NCI-H1417 (cell line): ENCODE measurements around the gene SMU1.

ENCODE experiments used
- DNase-seq, 3 experiments: peaks; one replicate each; lab custom pipeline; 2025; lab: John Stamatoyannopoulos, UW

SMU1 gene

DNA sequence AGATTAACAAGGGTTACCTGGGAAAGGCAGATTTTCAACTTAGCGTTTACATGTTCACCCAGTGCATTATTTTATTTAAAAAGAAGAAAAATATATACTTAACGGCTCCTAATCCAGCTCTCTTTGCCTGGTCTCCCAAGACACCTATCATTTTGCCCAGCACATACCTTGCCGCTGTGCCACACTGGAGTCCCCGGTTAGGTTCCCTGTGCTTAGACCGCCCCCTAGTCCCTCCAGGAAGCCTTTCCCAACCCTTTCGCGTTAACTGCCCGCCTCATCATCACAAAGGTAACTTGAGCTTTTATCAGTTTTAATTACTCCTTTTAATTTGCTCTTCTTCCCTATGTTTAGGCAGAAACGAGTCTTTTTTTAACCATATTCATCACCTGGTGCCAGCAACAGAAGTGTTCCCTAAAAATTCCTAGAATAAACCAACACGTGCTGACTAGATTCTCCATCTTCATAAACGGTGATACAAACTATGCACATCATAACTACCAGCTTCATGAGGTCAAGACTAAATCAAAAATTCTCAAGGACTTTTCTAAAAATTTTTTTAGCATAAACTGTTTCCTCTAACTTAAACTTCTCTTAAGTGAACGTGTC, 31.7 kb downstream of the SMU1 start:
- peak; percentile 10 to 72 (median 39) for DNase-seq

- DNase-seq, result peak; percentile 69 to 88 (median 87)
Measured at GRCh38 chr9:33044162-33044673, 32.3 kb downstream of the SMU1 start.

DNA sequence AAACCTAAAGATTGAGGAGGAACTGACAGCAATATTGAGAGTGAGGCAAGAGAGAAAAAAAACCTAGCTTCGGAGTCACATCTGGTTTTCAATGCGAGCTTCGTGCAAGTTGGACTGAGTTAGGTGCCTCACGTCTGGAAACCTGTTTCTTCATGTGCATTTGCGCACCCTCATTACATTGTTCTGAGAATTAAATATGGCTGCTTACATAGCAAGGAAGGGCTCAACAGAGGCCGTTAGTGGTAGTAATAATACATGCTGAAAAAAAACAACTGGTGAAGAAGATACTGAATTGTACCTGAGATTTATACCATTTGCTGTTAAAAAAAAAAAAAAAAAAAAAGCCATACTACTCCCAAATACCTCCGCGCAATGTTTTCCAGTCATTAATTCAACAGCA, 32.8 kb downstream of the SMU1 start:
- DNase-seq, result peak in 2 of 3 experiments; percentile 37 to 67

DNA sequence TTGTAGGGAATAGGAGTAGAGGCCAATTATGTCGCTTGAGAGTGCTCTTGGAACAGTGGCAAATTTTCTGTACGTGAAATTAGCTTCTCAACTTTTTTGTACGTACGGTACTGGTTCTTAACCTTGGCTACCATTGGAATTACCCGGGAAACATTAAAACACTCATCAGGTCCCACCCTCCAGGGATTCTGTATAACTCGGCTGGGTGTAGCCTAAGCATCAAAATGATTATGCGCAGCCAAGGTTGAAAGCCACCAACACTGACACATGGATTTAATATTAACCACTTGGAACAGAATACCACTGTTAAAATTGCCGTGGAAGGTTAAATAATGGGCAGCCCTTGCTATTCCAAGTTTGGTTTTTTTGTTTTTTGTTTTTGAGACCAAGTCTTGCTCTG, 34.0 kb downstream of the SMU1 start:
- no peak for DNase-seq

DNA sequence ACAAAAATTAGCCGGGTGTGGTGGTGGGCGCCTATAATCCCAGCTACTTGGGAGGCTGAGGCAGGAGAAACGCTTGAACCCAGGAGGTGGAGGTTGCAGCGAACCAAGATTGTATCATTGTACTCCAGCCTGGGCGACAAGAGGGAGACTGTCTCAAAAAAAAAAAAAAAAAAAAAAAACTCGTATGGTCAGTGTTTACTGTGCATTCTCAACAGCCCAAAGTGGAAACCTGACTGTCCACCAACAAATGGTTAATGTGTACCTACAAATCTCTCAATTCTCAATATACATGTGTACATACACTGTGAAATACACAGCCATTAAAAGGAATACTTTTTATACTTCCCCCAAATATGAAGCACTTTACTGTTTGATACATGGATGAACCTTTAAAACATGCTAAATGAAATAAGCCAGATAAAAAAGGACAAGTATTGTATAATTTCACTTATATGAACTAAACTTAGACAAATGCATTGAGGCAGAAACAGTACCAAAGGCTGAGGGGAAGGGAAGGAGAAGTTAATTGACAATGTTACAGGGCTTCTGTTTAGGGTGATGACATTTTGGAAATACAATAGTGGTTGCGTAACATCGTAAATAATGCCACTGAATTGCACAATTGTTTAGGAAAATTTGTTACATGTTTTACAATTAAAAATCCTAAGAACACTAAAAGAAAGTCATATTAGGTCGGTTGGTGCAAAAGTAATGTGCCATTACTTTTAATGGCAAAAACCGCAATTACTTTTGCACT, 34.9 kb downstream of the SMU1 start:
- no peak for DNase-seq

GRCh38 chr9:33040792-33041431, 35.6 kb downstream of the SMU1 start:
- no peak for DNase-seq

GRCh38 chr9:33032865-33033264, 43.6 kb downstream of the SMU1 start:
- no peak for DNase-seq

DNA sequence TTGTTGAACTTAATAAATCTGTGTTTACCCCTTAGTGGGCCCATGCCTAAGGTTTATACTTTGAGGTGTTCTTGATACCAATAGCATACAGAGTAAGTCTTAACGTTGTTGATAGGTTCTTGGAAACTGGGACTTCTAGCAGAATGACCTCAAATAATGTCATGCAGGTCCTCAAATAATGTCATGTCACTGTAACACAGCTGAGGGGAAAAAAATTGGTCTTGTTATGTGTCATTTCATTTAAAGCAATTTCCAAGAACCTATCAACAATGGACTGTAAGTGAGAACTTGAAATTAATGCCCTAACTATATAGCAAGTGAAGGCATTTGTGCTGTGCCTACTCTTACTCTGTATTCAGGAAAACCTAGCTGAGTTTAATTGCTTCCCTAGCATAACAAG, 44.2 kb downstream of the SMU1 start:
- DNase-seq, result no peak

GRCh38 chr9:33030285-33030684, 46.2 kb downstream of the SMU1 start:
- DNase-seq, result no peak

DNA sequence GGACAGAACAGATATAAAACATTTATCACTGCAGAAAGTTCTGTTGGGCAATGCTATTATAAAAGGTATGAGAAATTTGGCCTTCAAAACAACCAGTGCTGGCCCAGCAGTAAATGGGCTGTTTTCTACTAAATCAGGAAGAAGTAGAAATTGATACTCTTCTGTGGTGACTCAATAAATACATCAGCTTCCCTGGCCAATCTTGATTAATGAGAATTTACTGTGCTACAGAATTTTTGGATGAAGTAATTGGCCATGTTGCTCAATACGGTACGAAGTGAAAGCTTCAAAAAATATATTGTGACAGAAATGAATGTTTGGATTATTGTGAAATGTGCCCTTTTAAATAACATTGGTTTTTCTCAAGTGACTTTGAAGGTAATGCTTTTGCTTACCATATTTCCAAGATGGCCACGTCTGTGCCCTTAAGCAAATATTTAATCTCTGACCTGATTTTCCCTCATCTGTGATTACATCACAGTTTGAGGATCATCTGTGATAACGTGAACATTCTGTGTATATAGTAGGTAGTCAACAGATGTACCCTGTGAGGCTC, 47.2 kb downstream of the SMU1 start:
- DNase-seq, result no peak

- peak; percentile 56 to 82 (median 71) for DNase-seq
Measured at GRCh38 chr9:33025572-33026342, 50.7 kb downstream of the SMU1 start.

DNA sequence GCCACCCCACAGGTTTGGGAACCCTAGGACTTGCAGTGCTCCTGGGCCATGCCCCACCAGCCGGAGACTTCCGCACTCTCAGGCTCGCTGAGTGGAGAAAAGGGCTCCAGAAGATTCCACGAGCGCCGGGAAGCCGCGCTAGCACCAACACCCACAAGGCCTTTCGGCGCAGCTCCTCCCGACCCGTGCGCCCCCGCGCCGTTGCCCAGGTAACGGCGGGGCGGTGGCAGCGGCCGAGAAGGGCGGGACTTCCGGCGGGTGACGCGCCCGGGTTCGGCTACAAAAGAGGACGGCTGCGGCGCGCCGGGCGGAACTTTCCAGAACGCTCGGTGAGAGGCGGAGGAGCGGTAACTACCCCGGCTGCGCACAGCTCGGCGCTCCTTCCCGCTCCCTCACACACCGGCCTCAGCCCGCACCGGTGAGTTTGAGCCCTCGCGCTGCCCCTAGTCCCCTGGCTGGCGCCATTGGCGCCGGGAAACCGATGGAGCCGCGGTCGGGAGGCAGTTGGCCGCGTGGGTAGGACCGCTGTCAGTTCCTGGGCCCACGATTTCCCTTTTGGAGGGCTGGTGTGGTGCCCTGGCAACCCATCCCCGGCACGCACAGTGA, 51.4 kb downstream of the SMU1 start, which contains the start of gene DNAJA1:
Gene DNAJA1 (plus strand): TSS at position 308 of the 606 bp plus-strand sequence. CDS start 1,212 bp downstream, outside the sequence.
- peak; percentile 88 to 93 (median 89) for DNase-seq

GRCh38 chr9:33024126-33024965, 52.1 kb downstream of the SMU1 start:
- DNase-seq, result peak in 2 of 3 experiments; percentile 20 to 75

GRCh38 chr9:33023661-33024060, 52.8 kb downstream of the SMU1 start:
- no peak for DNase-seq

DNA sequence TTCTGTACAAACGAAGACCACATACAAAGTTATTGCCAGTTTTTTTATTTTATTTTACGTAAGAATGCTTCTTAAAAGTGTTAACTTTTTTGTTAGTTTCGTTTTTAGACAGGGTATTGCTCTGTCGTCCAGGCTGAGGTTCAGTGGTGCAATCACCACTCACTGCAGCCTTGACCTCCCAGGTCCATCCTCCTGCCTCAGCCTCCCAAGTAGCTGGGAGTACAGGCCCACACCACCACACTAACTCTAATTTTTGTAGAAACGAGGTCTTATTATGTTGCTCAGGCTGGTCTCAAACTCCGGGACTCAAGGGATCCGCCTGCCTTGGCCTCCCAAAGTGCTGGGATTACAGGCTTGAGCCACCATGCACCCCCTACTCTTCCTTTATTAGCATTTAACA, 53.7 kb downstream of the SMU1 start:
- DNase-seq, result no peak

DNA sequence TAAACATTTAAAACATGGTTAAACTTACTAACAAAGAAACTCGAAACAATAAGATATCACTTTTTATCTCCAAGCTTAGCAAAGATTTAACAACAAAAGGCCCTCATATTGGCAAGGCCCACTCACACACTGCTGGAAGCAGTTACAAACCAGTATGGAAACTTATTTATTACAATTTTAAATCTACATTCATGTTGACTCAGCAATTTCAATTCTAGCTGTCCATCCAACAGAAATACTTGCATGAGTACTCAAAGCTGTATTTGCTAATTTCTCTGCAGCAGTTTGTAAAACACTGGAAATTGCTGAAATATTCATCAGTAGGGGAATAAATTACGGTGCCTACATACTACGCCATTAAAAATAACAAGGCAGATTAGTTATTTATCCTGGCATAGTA, 54.2 kb downstream of the SMU1 start:
- no peak for DNase-seq

GRCh38 chr9:33019797-33020196, 56.7 kb downstream of the SMU1 start:
- DNase-seq, result no peak

- DNase-seq, result no peak
Measured at GRCh38 chr9:33017283-33018041, 59.0 kb downstream of the SMU1 start.

GRCh38 chr9:33014665-33015014, 61.8 kb downstream of the SMU1 start:
- no peak for DNase-seq
